GM21737 (cell line): ENCODE measurements around the gene KIF5C.
"Not testable (repeated sequence)": the region's sequence is repeated elsewhere in the genome, so short reads cannot be mapped to it uniquely, and the experiment has no call there.

Source experiments
- ATAC-seq: cut with Tn5 transposase; IDR thresholded peaks from one replicate; pipeline ENCODE4 v1.9.1; 2021; ENCODE audit warnings: mild to moderate bottlenecking, moderate library complexity; ENCODE audit not compliant: unreplicated experiment

KIF5C gene

DNA sequence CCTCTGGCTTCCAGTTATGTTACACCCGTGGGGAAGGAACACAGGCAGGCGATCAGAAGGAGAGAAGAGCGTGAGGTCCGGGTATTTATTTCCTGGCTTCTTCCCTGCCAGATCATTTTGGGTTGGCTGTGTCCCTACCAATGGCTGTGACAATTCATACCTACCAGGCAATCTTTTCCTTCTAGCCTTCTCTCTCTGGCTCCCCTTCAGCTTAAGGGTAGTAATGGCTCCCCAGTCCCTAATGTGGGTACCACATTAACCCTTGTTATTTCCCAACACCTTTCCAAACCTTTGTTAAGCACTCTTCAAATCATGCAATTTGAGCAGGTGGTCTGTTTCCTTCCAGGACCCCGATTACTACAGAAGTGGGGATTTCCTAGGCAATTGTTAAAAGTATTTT, 84.7 kb downstream of the KIF5C start:
- no peak for ATAC-seq

- ATAC-seq: no peak
These were observed 85.5 kb downstream of the KIF5C start for GRCh38 chr2:148960483-148960882.

DNA sequence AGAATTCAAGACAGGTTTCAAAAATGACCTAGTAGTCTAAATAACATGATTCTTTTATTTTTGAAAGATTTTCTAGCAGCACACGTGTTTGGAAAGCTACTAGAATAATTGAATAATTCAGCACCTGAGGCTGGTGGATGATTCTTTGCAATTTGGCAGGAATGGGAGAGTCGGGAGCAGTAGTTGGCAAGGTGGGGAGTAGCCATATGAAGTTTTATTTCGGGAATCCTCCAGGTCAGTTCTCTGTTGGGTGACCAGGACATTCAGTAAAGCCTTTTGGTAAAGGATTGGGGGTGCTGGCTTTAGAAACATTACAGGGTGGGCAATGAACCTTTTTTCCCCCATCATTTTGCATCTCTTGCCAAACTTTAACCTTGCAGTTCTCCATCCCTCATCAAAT, 88.4 kb downstream of the KIF5C start:
- no peak for ATAC-seq

GRCh38 chr2:148965623-148966437, 90.8 kb downstream of the KIF5C start:
- no peak for ATAC-seq

GRCh38 chr2:148966438-148966758, 91.4 kb downstream of the KIF5C start:
- no peak for ATAC-seq

GRCh38 chr2:148967056-148967455, 92.0 kb downstream of the KIF5C start:
- no peak for ATAC-seq

DNA sequence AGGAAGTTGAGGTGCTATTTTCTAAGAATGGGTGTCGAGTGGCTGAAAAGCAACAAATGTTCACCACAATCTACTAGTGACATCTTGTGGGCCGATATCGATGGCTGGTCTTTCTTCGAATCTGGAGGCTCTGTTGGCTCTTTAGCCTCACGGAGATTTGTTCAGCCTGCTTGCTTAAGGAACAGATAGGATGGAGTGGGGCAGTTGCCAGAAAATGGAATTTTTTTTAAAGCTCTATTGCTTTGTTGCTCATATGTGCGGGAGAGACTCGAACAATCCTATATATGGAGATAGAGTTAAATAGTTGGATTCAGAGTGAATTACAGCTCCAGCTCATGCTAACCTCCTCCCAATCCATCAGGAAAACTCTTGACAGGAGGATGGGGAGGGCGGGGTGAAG, 92.6 kb downstream of the KIF5C start:
- ATAC-seq: no peak

DNA sequence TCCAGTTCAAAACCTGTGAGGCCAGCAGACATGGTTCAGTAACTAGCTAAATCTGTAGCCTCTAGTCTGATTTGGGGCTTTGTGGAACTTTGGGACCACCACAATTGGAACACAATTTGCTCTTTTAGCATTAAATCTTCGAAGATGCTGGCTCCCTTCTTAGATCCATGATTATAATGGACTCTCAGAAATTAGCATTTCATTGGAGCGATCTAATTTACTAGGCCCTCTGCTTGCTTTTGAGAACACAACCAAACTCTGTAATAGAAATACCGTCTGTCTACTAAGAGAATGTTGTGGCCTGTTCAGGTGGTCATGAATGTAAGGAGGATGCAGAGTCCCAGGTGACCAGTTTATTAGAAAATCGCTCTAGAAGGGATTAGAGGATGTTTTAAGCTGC, 93.3 kb downstream of the KIF5C start:
- no peak for ATAC-seq

DNA sequence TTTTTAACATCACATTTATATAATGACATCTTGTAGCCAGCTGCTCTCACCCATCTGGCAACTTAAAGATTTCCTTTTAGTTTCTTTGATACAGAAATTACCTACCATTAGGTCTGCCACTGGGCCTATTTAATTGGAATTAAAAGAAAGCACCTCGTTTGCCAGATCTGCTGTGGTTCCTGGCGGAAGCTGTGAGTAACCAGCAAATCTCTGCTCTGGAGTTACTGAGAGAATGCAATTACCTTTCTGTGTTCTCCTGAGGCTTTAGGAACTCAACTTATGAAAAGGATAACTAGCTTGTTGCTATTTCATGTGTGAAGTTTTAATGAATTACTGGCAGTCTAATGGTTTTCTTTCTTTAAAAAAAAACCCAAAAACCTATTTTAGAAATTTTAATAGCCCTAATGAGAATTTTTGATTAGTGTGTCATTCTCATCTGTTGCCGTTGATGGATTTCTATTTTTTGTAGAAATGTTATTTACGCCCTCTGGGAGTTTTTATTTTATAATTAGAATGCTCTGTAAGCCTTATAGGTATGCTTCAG, 93.8 kb downstream of the KIF5C start:
- no peak for ATAC-seq

GRCh38 chr2:148969659-148970061, 94.6 kb downstream of the KIF5C start:
- ATAC-seq: no peak

DNA sequence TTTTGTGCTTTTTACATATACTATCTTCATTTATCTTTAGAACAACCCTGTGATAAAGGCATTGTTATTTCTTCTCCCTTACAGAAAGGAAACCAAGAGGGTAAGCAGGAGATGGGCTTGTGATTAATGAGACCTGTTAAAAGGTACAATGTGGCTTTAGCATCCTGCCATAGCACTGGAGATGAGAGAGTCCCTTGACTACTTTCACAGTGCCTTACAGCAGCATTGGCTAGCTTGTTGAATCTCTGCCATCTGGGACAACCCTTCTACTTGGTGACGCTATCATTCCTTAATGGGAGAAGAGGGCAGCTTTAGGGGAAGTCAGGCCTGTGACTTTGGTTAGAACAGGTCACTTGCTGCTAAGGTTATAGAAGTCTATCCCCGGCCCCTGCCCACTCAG, 95.4 kb downstream of the KIF5C start:
- no peak for ATAC-seq

- ATAC-seq: peak; percentile 77
These were observed 96.5 kb downstream of the KIF5C start for GRCh38 chr2:148971547-148971946.

GRCh38 chr2:148974095-148974494, 99.1 kb downstream of the KIF5C start:
- ATAC-seq: no peak

GRCh38 chr2:148978026-148978685, 103.1 kb downstream of the KIF5C start:
- ATAC-seq: no peak

- ATAC-seq: no peak
These were observed 103.7 kb downstream of the KIF5C start for GRCh38 chr2:148978706-148979105.

DNA sequence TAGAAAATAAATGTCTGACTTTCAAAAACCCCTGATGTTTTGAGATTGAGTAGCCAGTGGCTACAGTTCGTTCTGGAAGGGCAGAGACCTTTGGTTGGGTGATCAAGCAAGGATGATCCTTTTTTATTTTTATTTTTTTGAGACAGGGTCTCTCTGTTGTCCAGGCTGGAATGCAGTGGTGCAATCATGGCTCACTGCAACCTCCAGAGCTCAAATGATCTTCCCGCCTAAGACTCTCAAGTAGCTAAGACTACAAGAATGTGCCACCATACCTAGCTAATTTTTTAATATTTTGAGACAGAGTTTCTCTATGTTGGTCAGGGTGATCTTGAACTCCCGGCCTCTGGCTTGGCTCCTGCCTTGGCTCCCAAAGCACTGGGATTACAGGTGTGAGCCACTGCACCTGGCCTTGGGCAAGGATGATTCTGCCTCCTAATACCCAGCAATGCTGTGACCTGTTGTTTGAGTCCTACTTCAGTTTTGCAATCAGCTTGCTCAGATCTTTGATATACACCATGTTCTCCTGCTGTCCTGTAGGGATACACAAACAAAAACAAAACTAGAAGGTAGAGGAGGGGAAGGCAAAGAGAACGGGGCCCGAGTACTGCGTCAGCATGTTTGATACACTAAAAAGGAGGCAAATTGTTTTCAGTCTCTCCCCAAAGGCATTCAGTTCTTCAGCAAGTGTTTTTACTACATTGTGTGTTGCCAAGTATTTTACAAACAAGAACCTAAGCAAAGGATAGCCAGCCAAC, 104.3 kb downstream of the KIF5C start:
- ATAC-seq: no peak

DNA sequence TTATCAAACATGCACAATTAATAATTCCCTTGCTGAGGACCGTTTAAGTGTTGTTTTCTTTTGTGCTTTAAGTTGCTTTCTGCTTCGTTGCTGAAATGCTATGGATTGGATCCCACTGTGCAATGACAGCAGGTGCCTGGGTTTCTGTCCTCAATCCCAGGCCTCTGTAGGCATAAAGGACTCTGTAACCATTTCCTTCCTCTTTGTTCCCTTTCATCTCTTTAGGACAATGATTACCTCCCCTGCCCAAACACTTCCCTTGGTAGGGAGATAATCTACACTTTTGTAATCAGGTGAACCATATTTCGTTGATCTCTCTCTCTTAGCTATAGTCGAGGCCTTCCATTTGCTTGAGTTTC, 104.9 kb downstream of the KIF5C start:
- no peak for ATAC-seq

DNA sequence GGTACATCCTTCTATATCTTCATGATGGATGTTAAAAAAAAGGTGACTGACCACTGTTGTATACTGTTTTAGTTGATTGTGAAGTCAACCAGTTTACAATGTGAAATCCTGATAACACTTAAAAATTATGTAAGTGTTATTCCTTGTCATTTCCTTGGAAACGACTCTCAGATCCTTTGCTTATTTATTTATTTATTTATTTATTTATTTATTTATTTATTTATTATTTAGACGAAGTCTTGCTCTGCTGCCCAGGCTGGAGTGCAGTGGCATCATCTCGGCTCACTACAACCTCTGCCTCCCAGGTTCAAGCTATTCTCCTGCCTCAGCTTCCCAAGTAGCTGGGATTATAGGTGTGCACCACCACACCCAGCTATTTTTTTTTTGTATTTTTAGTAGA, 105.5 kb downstream of the KIF5C start:
- not testable (repeated sequence) for ATAC-seq

DNA sequence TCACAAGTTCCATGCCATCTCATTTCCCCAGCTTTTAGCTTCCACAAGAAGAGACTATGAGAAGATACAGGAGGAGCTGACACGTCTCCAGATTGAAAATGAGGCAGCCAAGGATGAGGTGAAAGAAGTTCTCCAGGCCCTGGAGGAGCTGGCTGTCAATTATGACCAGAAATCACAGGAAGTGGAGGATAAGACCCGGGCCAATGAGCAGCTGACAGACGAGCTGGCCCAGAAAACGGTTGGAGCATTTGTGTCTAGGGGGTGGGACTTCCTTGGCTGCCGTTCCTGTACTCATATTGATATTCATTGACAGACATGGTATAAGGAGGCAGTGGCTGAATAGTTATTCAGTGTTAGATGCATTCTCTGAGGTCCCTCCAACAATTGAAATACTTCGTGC, 106.3 kb downstream of the KIF5C start:
- no peak for ATAC-seq

GRCh38 chr2:148981781-148982180, 106.8 kb downstream of the KIF5C start:
- ATAC-seq: no peak

GRCh38 chr2:148982282-148982681, 107.3 kb downstream of the KIF5C start:
- no peak for ATAC-seq

GRCh38 chr2:148983896-148984295, 108.9 kb downstream of the KIF5C start:
- ATAC-seq: no peak
